MCF 10A (cell line): ENCODE results near the gene RIPOR2. TPM values are rescaled to one million over a fixed set of nuclear protein-coding genes. Genes with fewer than 3 reads are reported as not detected.

ENCODE experiments used
- BruUV-seq: library from RNA; stranded (reverse); fragments of 400-500 nt; replicated peaks from 2 replicates; lab custom pipeline; 2021; lab: Mats Ljungman, UMichigan
- CTCF ChIA-PET: fragments of 300-600 bp; sonication (Branson Sonifier 250); formaldehyde crosslinking; extraction: SDS; loops from one replicate; lab custom pipeline; 2021; ENCODE audit warnings: antibody characterized with exemption, inconsistent platforms; lab: Yijun Ruan, JAX
- POLR2A ChIA-PET: fragments of 300-600, 350-650 bp; sonication (Branson Sonifier 250); formaldehyde crosslinking; extraction: SDS; loops from one replicate; lab custom pipeline; 2020; ENCODE audit warnings: antibody characterized with exemption, inconsistent platforms; lab: Yijun Ruan, JAX
- DNase-seq: peaks from one replicate; pipeline ENCODE4 v3.0.0-alpha.2; 2018; ENCODE audit not compliant: unreplicated experiment
- H3K27ac Mint-ChIP-seq: one replicate; pipeline ENCODE4 v1.8.0; 2022; ENCODE audit warnings: mild to moderate bottlenecking, low read depth, mixed read lengths; ENCODE audit not compliant: unreplicated experiment
- H3K27me3 Mint-ChIP-seq: one replicate; pipeline ENCODE4 v1.8.0; 2022; ENCODE audit warnings: mixed read lengths; ENCODE audit not compliant: insufficient read depth, unreplicated experiment
- H3K36me3 Mint-ChIP-seq: one replicate; pipeline ENCODE4 v1.8.0; 2022; ENCODE audit warnings: mild to moderate bottlenecking, moderate library complexity, mixed read lengths; ENCODE audit not compliant: insufficient read depth, unreplicated experiment
- H3K4me1 Mint-ChIP-seq: one replicate; pipeline ENCODE4 v1.8.0; 2022; ENCODE audit warnings: mixed read lengths; ENCODE audit not compliant: insufficient read depth, unreplicated experiment
- H3K4me3 Mint-ChIP-seq: one replicate; pipeline ENCODE4 v1.8.0; 2022; ENCODE audit warnings: mild to moderate bottlenecking, moderate library complexity, mixed read lengths; ENCODE audit not compliant: unreplicated experiment
- H3K9me3 Mint-ChIP-seq: one replicate; pipeline ENCODE4 v1.8.0; 2022; ENCODE audit warnings: mixed read lengths; ENCODE audit not compliant: unreplicated experiment
- CTCF ChIP-seq: fragments of 200-600 bp; IDR thresholded peaks from one replicate; pipeline ENCODE4 v1.8.0; 2022; ENCODE audit warnings: antibody characterized with exemption, mild to moderate bottlenecking; ENCODE audit not compliant: unreplicated experiment
- intact Hi-C: fragments of 100-400 bp; cut with micrococcal nuclease; formaldehyde crosslinking; loops from 2 replicates; pipeline ENCODE4 v1.14.1; 2022
- total RNA-seq: library from RNA; stranded (reverse); gene quantifications from 2 replicates; pipeline ENCODE4 v1.2.3, GENCODE V29; 2022

The RIPOR2 gene
- total RNA-seq, 1 experiment from 2014 or later: 4.9 TPM

- no peak for DNase-seq
- H3K9me3 Mint-ChIP-seq: peaks cover 9% of the 10 kb centered on the region
- ChIA-PET POLR2A (interaction anchor here (0.7 to 1.1 kb wide), 3 partner anchors 12 to 570 kb away, joined by 3 read pairs; no protein-coding TSS in a partner anchor), CTCF (interaction anchor here (1.1 kb wide), 1 partner anchor 85 kb away, joined by 4 read pairs; no protein-coding TSS in a partner anchor)
- H3K4me3 Mint-ChIP-seq: no peak overlapping the region
- BruUV-seq: no TSS peak
- H3K36me3 Mint-ChIP-seq: no peaks in the 10 kb centered on the region
- no peak for TF ChIP-seq CTCF
- H3K4me1 Mint-ChIP-seq: no peaks in the 10 kb centered on the region
- intact Hi-C loops: no loop called here
- no peak overlapping the region for H3K27ac Mint-ChIP-seq
- H3K27me3 Mint-ChIP-seq: no peaks in the 10 kb centered on the region
Observed at GRCh38 chr6:24899136-24899996, 36.4 kb downstream of the RIPOR2 start.

- no peak overlapping the region for H3K4me3 Mint-ChIP-seq
- H3K36me3 Mint-ChIP-seq: no peaks in the 10 kb centered on the region
- no peak for DNase-seq
- H3K27me3 Mint-ChIP-seq: no peaks in the 10 kb centered on the region
- CTCF ChIA-PET: no interaction called here
- BruUV-seq: no TSS peak
- H3K9me3 Mint-ChIP-seq: peaks cover 9% of the 10 kb centered on the region
- H3K27ac Mint-ChIP-seq: no peak overlapping the region
- POLR2A ChIA-PET: interaction anchor here (1.0 to 1.1 kb wide), 2 partner anchors 13 to 233 kb away, joined by 3 read pairs; no protein-coding TSS in a partner anchor
- TF ChIP-seq CTCF: no peak
- intact Hi-C loops: no loop called here
- no peaks in the 10 kb centered on the region for H3K4me1 Mint-ChIP-seq
Observed at GRCh38 chr6:24898676-24899075, 37.1 kb downstream of the RIPOR2 start.

- H3K4me3 Mint-ChIP-seq: no peak overlapping the region
- no peaks in the 10 kb centered on the region for H3K36me3 Mint-ChIP-seq
- H3K27me3 Mint-ChIP-seq: no peaks in the 10 kb centered on the region
- H3K9me3 Mint-ChIP-seq: no peaks in the 10 kb centered on the region
- TF ChIP-seq CTCF: no peak
- intact Hi-C loops: no loop called here
- H3K27ac Mint-ChIP-seq: no peak overlapping the region
- no peaks in the 10 kb centered on the region for H3K4me1 Mint-ChIP-seq
- DNase-seq: no peak
- BruUV-seq: no TSS peak
- ChIA-PET CTCF (no interaction called here), POLR2A (no interaction called here)
Observed at GRCh38 chr6:24897186-24897585, 38.6 kb downstream of the RIPOR2 start.

GRCh38 chr6:24893342-24893850 lies 42.4 kb downstream of the RIPOR2 start:
- DNase-seq: no peak
- H3K27me3 Mint-ChIP-seq: no peaks in the 10 kb centered on the region
- intact Hi-C loops: no loop called here
- CTCF ChIA-PET: interaction anchor here (0.6 to 1.1 kb wide), 2 partner anchors 98 to 557 kb away, joined by 3 to 4 read pairs; no protein-coding TSS in a partner anchor
- H3K4me1 Mint-ChIP-seq: no peaks in the 10 kb centered on the region
- POLR2A ChIA-PET: no interaction called here
- no TSS peak for BruUV-seq
- no peaks in the 10 kb centered on the region for H3K36me3 Mint-ChIP-seq
- H3K4me3 Mint-ChIP-seq: no peak overlapping the region
- no peaks in the 10 kb centered on the region for H3K9me3 Mint-ChIP-seq
- no peak overlapping the region for H3K27ac Mint-ChIP-seq
- TF ChIP-seq CTCF: no peak
